Ascending aorta (tissue), 2 donors: ENCODE data around the gene GIGYF2. TPM values are rescaled to one million over a fixed set of nuclear protein-coding genes. Genes with fewer than 3 reads are reported as not detected.

Experiments
- DNase-seq, 2 donors: peaks; one replicate each; pipeline ENCODE4 v3.0.0-alpha.2; 2019; ENCODE audit warnings: low spot score in 2 of 2
- H3K27ac ChIP-seq, 2 donors: fragments of 200-600 bp; sonication (generic); one replicate each; pipeline ENCODE4 v1.5.1; 2016 to 2017; ENCODE audit warnings: mild to moderate bottlenecking in 1 of 2
- H3K27me3 ChIP-seq: fragments of 200-600 bp; sonication (generic); one replicate; pipeline ENCODE4 v1.5.1; 2017
- H3K36me3 ChIP-seq, 2 donors: fragments of 200-600 bp; sonication (generic); one replicate each; pipeline ENCODE4 v1.5.1; 2016
- H3K4me1 ChIP-seq, 2 donors: fragments of 200-600 bp; sonication (generic); one replicate each; pipeline ENCODE4 v1.5.1; 2016 to 2017; ENCODE audit warnings: mild to moderate bottlenecking in 1 of 2
- H3K4me3 ChIP-seq, 2 donors: fragments of 200-600 bp; sonication (generic); one replicate each; pipeline ENCODE4 v1.5.1; 2016 to 2017; ENCODE audit warnings: mild to moderate bottlenecking in 1 of 2
- H3K9me3 ChIP-seq, 2 donors: fragments of 200-600 bp; sonication (generic); one replicate each; pipeline ENCODE4 v1.5.1; 2016
- intact Hi-C: fragments of 100-400 bp; cut with DNase I; formaldehyde crosslinking; loops from one replicate; pipeline ENCODE4 v1.15.1; 2023
- total RNA-seq: library from RNA; depleted of rRNA; stranded (reverse); fragments of >200 nt; gene quantifications from one replicate; pipeline ENCODE4 v1.1.0, GENCODE V29; 2016
- TF ChIP-seq, protein P1 (sequence below), 3 experiments: fragments of 200-600 bp in 2 of 3; fragments of 450-650 bp in 1 of 3; sonication (generic) in 2 of 3; IDR thresholded peaks; one replicate each; pipeline ENCODE4 v1.5.1; 2016 to 2019; ENCODE audit warnings: antibody characterized with exemption in 3 of 3, mild to moderate bottlenecking in 1 of 3, moderate library complexity in 1 of 3

GIGYF2 gene
- total RNA-seq, 1 donor from 2014 or later, result 27.5 TPM

DNA sequence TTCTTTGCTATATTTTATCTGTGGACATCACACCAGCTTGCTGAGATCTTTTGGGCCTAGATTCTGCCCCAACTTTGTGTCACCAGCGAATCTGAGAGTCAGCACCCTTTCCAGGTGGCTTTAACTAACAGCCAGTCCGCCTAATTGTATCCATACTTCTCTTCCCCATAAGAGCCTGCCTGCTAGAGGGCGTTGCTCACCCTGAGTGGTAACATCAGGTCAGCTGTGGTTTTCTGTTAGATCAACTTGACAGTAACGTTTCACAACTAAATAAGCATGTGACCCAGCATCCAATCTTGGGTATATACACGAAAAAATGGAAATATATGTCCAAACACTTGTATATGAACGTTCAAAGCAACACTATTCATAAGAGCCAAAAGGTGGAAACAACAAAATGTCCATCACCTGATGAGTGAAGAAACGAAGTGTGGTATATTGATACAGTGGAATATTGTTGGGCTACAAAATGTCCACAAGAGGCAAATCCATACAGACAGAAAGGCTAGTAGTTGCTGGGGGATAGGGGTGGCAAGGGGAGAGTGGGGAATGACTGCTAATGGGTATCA lies 38.8 kb upstream of the GIGYF2 start:
- peaks cover 7 to 12% of the 10 kb centered on the region in 2 donors for H3K36me3 ChIP-seq
- H3K4me1 ChIP-seq, result peaks cover 4 to 37% of the 10 kb centered on the region in 2 donors
- H3K9me3 ChIP-seq, result no peaks in the 10 kb centered on the region
- intact Hi-C loops, result no loop called here
- no peak for DNase-seq
- peak overlapping the region in 1 of 2 donors; percentile 66 for H3K27ac ChIP-seq
- H3K4me3 ChIP-seq, result no peak overlapping the region
- TF ChIP-seq, protein P1, sequence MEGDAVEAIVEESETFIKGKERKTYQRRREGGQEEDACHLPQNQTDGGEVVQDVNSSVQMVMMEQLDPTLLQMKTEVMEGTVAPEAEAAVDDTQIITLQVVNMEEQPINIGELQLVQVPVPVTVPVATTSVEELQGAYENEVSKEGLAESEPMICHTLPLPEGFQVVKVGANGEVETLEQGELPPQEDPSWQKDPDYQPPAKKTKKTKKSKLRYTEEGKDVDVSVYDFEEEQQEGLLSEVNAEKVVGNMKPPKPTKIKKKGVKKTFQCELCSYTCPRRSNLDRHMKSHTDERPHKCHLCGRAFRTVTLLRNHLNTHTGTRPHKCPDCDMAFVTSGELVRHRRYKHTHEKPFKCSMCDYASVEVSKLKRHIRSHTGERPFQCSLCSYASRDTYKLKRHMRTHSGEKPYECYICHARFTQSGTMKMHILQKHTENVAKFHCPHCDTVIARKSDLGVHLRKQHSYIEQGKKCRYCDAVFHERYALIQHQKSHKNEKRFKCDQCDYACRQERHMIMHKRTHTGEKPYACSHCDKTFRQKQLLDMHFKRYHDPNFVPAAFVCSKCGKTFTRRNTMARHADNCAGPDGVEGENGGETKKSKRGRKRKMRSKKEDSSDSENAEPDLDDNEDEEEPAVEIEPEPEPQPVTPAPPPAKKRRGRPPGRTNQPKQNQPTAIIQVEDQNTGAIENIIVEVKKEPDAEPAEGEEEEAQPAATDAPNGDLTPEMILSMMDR (IDR thresholded peaks at IDR 0.05), result no peak
- no peaks in the 10 kb centered on the region for H3K27me3 ChIP-seq

DNA sequence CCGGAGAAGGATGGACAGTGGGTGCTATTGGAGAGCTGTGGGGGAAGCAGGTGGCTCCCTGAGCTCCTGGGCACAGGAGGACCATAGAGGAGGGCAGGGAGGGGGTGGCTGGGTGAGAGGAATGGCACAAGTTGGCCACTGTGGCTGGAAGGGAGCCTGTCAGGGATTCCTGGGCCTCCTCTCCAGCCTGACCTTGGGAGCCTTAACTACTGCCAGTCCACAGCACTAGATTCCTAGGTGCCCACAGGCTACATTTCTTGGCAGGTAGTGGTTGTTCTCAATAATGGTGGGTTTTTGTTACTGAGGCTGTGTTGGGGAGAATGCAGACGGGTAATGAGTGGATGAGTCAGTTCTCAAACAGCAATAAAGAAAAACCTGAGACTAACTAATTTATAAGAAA lies 37.8 kb upstream of the GIGYF2 start:
- Histone ChIP-seq H3K27me3 (no peaks in the 10 kb centered on the region), H3K36me3 (peaks cover 18 to 21% of the 10 kb centered on the region in 2 donors), H3K27ac (peak overlapping the region; percentile 10 to 66), H3K4me3 (no peak overlapping the region), H3K9me3 (no peaks in the 10 kb centered on the region), H3K4me1 (peaks cover 4 to 28% of the 10 kb centered on the region in 2 donors)
- TF ChIP-seq, protein P1 (IDR thresholded peaks at IDR 0.05), result no peak
- no peak for DNase-seq
- intact Hi-C loops, result no loop called here

DNA sequence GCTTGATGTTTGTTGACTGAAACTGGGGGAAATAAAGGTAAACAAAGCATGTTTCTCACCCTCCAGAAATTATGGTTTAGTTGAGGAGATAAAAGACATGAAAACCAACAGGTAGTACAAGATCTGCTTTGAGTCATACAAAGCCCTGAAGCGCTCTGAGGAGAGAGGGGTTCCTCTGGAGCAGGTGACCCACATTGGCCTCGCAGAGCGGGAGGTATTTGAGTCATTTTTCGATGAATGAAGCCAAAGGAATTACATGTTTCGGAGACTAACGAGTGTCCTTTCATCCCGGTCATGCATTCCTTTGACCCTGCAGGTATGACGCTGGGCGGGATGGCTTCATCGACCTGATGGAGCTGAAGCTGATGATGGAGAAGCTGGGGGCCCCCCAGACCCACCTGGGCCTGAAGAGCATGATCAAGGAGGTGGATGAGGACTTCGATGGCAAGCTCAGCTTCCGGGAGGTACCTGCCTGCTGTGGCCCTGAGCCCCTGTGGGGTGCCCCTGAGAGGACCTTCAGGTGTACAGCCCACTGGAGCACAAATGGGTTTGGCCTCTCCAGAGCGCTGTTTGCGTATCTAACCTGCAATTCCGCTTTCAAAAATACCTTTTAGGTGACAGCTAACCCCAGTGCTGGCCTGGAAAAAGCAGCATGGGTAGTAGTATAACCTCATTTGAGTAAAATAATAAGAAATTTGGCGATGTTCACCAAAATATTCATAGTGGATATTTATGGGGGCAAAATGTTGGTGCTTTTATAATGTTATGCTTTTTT lies 34.5 kb upstream of the GIGYF2 start:
- H3K4me1 ChIP-seq, result peaks cover 4 to 30% of the 10 kb centered on the region in 2 donors
- peaks cover 18 to 43% of the 10 kb centered on the region in 2 donors for H3K36me3 ChIP-seq
- intact Hi-C loops, result no loop called here
- H3K27me3 ChIP-seq, result no peaks in the 10 kb centered on the region
- no peak for DNase-seq
- TF ChIP-seq, protein P1 (IDR thresholded peaks at IDR 0.05), result no peak
- H3K4me3 ChIP-seq, result no peak overlapping the region
- no peak overlapping the region for H3K27ac ChIP-seq
- H3K9me3 ChIP-seq, result no peaks in the 10 kb centered on the region

DNA sequence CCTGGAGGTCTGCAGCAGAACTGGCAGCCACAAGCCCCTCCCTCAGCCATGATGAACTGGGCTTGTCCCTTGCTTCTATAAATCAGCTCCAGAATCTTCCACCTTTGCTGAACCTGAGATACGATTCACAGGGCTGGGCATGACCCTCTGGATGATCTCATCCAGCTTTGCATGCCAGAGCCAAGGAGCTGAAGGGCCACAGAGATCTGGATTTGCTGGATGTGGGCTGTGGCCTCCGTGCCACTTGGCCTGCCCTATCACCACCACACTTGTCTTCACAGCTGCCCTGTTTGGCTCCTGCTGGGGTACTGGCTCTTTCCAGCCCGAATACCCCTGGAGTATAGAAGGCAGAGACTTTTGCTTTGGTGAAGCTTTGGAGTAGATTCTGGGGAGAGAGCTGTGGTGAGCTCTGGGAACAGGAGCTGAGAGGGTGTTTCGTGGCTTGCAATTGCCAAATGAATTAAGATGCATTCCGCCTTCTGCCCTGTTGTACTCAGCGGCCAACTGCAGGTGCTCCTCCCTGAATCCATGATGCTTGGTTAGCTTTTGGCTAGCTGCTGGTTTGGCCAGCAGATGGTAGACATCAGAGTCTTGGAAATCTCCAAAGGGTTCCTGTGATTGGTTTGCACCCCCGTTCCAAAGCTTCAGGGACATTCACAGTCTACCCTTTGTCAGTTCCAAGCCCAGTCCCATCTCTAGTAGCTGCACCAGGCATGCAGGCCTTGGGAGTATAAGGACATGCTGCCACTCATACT lies 30.9 kb upstream of the GIGYF2 start:
- no peaks in the 10 kb centered on the region for H3K9me3 ChIP-seq
- no peak for DNase-seq
- TF ChIP-seq, protein P1 (IDR thresholded peaks at IDR 0.05), result no peak
- H3K4me1 ChIP-seq, result peaks cover 9 to 29% of the 10 kb centered on the region in 2 donors
- peak overlapping the region; percentile 25 to 85 for H3K27ac ChIP-seq
- no peak overlapping the region for H3K4me3 ChIP-seq
- no peaks in the 10 kb centered on the region for H3K27me3 ChIP-seq
- H3K36me3 ChIP-seq, result peaks cover 18 to 55% of the 10 kb centered on the region in 2 donors
- intact Hi-C loops, result no loop called here

DNA sequence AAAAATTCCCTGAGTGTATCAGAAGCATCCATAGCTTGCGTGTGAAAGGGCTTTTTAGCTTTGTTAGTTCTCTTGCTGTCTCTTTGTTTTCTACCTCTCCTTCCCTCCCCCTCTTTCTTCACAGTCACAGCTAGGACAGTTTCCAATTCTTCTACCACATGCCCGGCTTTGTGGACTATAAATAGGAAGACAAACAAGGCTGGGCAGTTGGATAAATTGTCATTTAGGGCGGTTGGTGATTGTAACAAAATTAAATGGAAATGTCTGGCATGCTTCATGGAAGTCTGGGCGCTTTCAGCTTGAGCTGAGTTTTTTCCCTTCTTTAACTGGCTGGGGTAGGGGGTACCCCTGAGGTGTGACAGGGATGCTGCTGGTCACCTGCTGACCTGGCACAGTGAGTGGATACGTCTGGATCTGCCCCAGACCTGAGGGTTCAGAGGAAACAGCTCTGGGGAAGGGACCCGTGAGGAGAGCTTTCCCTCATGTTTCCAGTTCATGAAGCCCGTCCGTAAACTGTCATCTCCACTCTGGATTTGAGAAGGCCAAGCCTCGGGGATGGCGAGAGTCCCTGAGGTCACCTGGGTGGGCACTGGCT lies 29.0 kb upstream of the GIGYF2 start:
- peaks cover 28 to 64% of the 10 kb centered on the region in 2 donors for H3K36me3 ChIP-seq
- intact Hi-C loops, result loop anchor here (1.0 to 2.0 kb wide), 2 partner anchors 29 to 35 kb away; partner anchors contain the start of genes EFHD1 and GIGYF2
- DNase-seq, result no peak
- H3K4me3 ChIP-seq, result peak overlapping the region in 1 of 2 donors; percentile 31
- peak overlapping the region; percentile 66 to 85 for H3K27ac ChIP-seq
- no peaks in the 10 kb centered on the region for H3K9me3 ChIP-seq
- H3K27me3 ChIP-seq, result no peaks in the 10 kb centered on the region
- TF ChIP-seq, protein P1 (IDR thresholded peaks at IDR 0.05), result no peak
- peaks cover 9 to 32% of the 10 kb centered on the region in 2 donors for H3K4me1 ChIP-seq
